ENCODE data around the gene UNKL. TPM values are rescaled to one million over a fixed set of nuclear protein-coding genes. Genes with fewer than 3 reads are reported as not detected.

UNKL gene
- total and polyA plus RNA-seq, 2 donors = 10.5 to 21.9 TPM

DNA sequence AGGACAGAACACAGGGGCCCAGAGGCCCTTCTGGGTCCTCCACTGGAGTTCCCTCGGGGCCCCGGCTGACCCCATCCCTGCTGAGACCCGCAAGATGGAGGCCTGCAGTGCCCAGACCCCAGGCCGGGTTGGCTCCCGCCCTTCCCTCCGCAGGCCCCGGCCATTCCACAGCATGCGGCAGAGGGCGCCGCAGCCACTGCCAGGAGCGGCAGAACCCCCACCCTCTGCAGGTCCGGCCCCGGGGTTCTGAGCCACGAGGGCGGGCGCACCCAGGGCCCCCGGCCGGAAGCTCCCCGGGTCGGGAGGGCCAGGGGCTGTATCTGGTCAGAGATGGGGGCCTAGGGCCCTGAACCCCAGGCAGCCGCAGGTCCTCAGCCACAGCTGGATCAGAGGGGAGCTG, 14.0 kb upstream of the UNKL start:
- DNase-seq (ENCODE audit: low read depth in 6 of 9, low spot score in 9 of 9) = peak in 3 of 9 donors; percentile 4 to 43 (median 19)
- Histone ChIP-seq H3K27me3 (ENCODE audit: control insufficient read depth in 2 of 2, insufficient read depth in 1 of 2, low read length in 1 of 2) (peaks cover 0 to 33% of the 10 kb centered on the region in 2 donors), H3K27ac (ENCODE audit: low read depth in 1 of 2, low read length in 1 of 2) (no peak overlapping the region), H3K36me3 (ENCODE audit: control insufficient read depth in 2 of 2, insufficient read depth in 2 of 2, low read length in 1 of 2) (no peaks in the 10 kb centered on the region), H3K4me1 (ENCODE audit: control insufficient read depth in 2 of 2, insufficient read depth in 2 of 2, low read length in 2 of 2) (peaks cover 2 to 3% of the 10 kb centered on the region in 2 donors), H3K4me3 (ENCODE audit: low read length in 2 of 2) (no peak overlapping the region), H3K9me3 (ENCODE audit: control insufficient read depth in 2 of 2, insufficient read depth in 1 of 2, low read length in 1 of 2) (no peaks in the 10 kb centered on the region)
- WGBS = 27% methylated on average over 21 of the region's 21 CpGs

- H3K4me1 ChIP-seq (ENCODE audit: control insufficient read depth in 2 of 2, insufficient read depth in 2 of 2, low read length in 2 of 2) = peaks cover 2 to 3% of the 10 kb centered on the region in 2 donors
- H3K9me3 ChIP-seq (ENCODE audit: control insufficient read depth in 2 of 2, insufficient read depth in 1 of 2, low read length in 1 of 2) = peaks cover 0 to 5% of the 10 kb centered on the region in 2 donors
- DNase-seq (ENCODE audit: low read depth in 6 of 9, low spot score in 9 of 9) = no peak
- no peaks in the 10 kb centered on the region for H3K36me3 ChIP-seq (ENCODE audit: control insufficient read depth in 2 of 2, insufficient read depth in 2 of 2, low read length in 1 of 2)
- peaks cover 0 to 25% of the 10 kb centered on the region in 2 donors for H3K27me3 ChIP-seq (ENCODE audit: control insufficient read depth in 2 of 2, insufficient read depth in 1 of 2, low read length in 1 of 2)
- H3K27ac ChIP-seq (ENCODE audit: low read depth in 1 of 2, low read length in 1 of 2) = no peak overlapping the region
- H3K4me3 ChIP-seq (ENCODE audit: low read length in 2 of 2) = no peak overlapping the region
- 89% methylated on average over 53 of the region's 53 CpGs for WGBS
Observed at GRCh38 chr16:1427473-1428461, 13.3 kb upstream of the UNKL start.

- DNase-seq (ENCODE audit: low read depth in 6 of 9, low spot score in 9 of 9) = no peak
- WGBS = 92% methylated on average over 42 of the region's 42 CpGs
- H3K4me1 ChIP-seq (ENCODE audit: control insufficient read depth in 2 of 2, insufficient read depth in 2 of 2, low read length in 2 of 2) = peaks cover 2 to 3% of the 10 kb centered on the region in 2 donors
Observed at GRCh38 chr16:1426734-1427471, 12.4 kb upstream of the UNKL start.

DNA sequence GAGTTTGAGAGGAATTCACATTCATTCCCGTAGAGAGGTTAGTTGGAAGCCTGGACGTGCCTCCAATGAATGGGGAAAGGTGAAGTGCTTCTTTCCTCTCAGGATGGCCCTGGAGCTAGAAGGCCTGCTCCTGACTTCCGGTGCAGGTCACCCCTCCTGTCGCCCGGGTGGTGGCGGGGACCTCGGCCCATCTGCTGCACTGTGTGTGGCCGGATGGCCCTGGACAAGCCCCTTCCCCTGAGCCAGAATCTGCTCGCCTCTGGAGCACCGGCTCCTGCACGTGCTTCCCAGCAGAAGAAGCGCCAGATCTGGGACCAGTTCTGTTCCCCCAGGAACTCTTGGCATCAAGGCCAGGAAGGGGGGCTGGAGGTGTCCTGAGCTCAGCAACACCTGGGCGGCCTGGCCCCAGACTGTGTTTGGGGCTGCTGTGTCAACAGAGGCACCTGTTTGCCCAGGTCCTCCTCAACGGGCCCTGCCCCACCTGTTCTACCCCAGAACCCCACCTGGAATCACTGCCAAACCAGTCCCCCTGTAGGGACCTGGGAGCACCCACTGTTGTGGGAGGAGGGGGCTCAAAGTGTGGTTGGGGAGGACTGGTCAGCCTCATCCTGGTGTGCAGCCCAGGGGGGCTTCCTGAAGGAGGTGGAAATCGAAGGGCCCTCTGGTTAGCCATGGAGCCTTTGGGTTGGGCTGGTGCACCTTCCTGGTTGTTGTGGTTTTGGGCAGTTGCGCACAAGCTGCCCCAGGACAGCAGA, 11.3 kb upstream of the UNKL start:
- Histone ChIP-seq H3K36me3 (ENCODE audit: control insufficient read depth in 2 of 2, insufficient read depth in 2 of 2, low read length in 1 of 2) (no peaks in the 10 kb centered on the region), H3K4me3 (ENCODE audit: low read length in 2 of 2) (no peak overlapping the region), H3K27me3 (ENCODE audit: control insufficient read depth in 2 of 2, insufficient read depth in 1 of 2, low read length in 1 of 2) (peaks cover 0 to 8% of the 10 kb centered on the region in 2 donors), H3K9me3 (ENCODE audit: control insufficient read depth in 2 of 2, insufficient read depth in 1 of 2, low read length in 1 of 2) (peaks cover 0 to 5% of the 10 kb centered on the region in 2 donors), H3K27ac (ENCODE audit: low read depth in 1 of 2, low read length in 1 of 2) (no peak overlapping the region), H3K4me1 (ENCODE audit: control insufficient read depth in 2 of 2, insufficient read depth in 2 of 2, low read length in 2 of 2) (peaks cover 6 to 10% of the 10 kb centered on the region in 2 donors)
- no peak for DNase-seq (ENCODE audit: low read depth in 6 of 9, low spot score in 9 of 9)
- WGBS = 95% methylated on average over 16 of the region's 16 CpGs

More at GRCh38 chr16:1426734-1427471, 12.4 kb upstream of the UNKL start:
- H3K4me3 ChIP-seq (ENCODE audit: low read length in 2 of 2) = no peak overlapping the region
- H3K9me3 ChIP-seq (ENCODE audit: control insufficient read depth in 2 of 2, insufficient read depth in 1 of 2, low read length in 1 of 2) = peaks cover 0 to 5% of the 10 kb centered on the region in 2 donors
- H3K36me3 ChIP-seq (ENCODE audit: control insufficient read depth in 2 of 2, insufficient read depth in 2 of 2, low read length in 1 of 2) = no peaks in the 10 kb centered on the region
- H3K27me3 ChIP-seq (ENCODE audit: control insufficient read depth in 2 of 2, insufficient read depth in 1 of 2, low read length in 1 of 2) = peaks cover 0 to 17% of the 10 kb centered on the region in 2 donors
- no peak overlapping the region for H3K27ac ChIP-seq (ENCODE audit: low read depth in 1 of 2, low read length in 1 of 2)

DNA sequence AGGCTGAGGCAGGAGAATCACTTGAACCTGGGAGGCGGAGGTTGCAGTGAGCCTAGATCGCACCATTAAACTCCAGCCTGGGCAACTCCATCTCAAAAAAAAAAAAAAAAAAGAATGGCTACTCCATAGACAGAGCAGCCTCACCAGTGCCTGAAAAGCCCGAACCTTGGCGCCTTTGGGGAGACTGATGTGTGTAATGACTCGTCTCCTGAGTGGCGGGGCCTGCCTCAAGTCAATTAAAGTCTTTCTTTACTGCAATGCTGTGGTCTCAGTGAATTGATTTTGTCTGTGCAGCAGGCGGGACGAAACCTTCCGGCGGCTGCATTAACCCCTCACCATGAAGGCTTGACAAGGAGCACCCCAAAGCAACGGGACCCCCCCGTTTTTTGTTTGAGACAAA, 9.5 kb upstream of the UNKL start:
- 97% methylated on average over 12 of the region's 12 CpGs for WGBS
- H3K4me1 ChIP-seq (ENCODE audit: control insufficient read depth in 2 of 2, insufficient read depth in 2 of 2, low read length in 2 of 2) = peaks cover 13 to 22% of the 10 kb centered on the region in 2 donors

GRCh38 chr16:1422076-1422475, 7.6 kb upstream of the UNKL start:
- Histone ChIP-seq H3K27me3 (ENCODE audit: control insufficient read depth in 2 of 2, insufficient read depth in 1 of 2, low read length in 1 of 2) (no peaks in the 10 kb centered on the region), H3K4me1 (ENCODE audit: control insufficient read depth in 2 of 2, insufficient read depth in 2 of 2, low read length in 2 of 2) (peaks cover 10 to 31% of the 10 kb centered on the region in 2 donors), H3K9me3 (ENCODE audit: control insufficient read depth in 2 of 2, insufficient read depth in 1 of 2, low read length in 1 of 2) (peaks cover 0 to 14% of the 10 kb centered on the region in 2 donors), H3K36me3 (ENCODE audit: control insufficient read depth in 2 of 2, insufficient read depth in 2 of 2, low read length in 1 of 2) (peaks cover 3 to 6% of the 10 kb centered on the region in 2 donors), H3K4me3 (ENCODE audit: low read length in 2 of 2) (no peak overlapping the region), H3K27ac (ENCODE audit: low read depth in 1 of 2, low read length in 1 of 2) (no peak overlapping the region)
- 88% methylated on average over 10 of the region's 10 CpGs for WGBS
- DNase-seq (ENCODE audit: low read depth in 6 of 9, low spot score in 9 of 9) = no peak

More for the DNA sequence above, 9.5 kb upstream of the UNKL start:
- H3K36me3 ChIP-seq (ENCODE audit: control insufficient read depth in 2 of 2, insufficient read depth in 2 of 2, low read length in 1 of 2) = no peaks in the 10 kb centered on the region
- H3K27me3 ChIP-seq (ENCODE audit: control insufficient read depth in 2 of 2, insufficient read depth in 1 of 2, low read length in 1 of 2) = peaks cover 0 to 2% of the 10 kb centered on the region in 2 donors
- H3K4me3 ChIP-seq (ENCODE audit: low read length in 2 of 2) = no peak overlapping the region
- DNase-seq (ENCODE audit: low read depth in 6 of 9, low spot score in 9 of 9) = no peak
- peaks cover 0 to 14% of the 10 kb centered on the region in 2 donors for H3K9me3 ChIP-seq (ENCODE audit: control insufficient read depth in 2 of 2, insufficient read depth in 1 of 2, low read length in 1 of 2)
- H3K27ac ChIP-seq (ENCODE audit: low read depth in 1 of 2, low read length in 1 of 2) = no peak overlapping the region

DNA sequence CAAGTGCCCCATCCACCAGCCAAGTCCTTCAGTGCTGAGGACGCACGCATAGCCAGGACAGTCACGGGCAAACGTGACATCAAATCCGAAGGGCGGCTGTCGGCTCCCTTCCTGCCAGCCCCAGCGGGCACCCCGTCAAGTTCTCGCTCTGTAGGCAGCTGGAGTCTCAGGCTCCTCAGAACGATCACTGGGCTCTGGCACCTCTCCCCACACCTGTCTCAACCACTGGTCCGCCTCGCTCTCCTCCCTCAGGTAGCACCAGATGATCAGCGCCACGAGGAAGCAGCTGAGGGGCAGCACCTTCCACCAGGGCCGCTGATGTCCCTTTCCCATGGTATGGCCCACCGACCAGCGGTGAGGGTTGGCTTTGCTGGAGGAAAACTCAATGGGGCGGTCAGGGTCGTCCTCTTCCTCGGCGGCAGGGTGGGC, 5.6 kb upstream of the UNKL start:
- Histone ChIP-seq H3K27ac (ENCODE audit: low read depth in 1 of 2, low read length in 1 of 2) (peak overlapping the region; percentile 57 to 88), H3K4me1 (ENCODE audit: control insufficient read depth in 2 of 2, insufficient read depth in 2 of 2, low read length in 2 of 2) (peaks cover 10 to 34% of the 10 kb centered on the region in 2 donors), H3K27me3 (ENCODE audit: control insufficient read depth in 2 of 2, insufficient read depth in 1 of 2, low read length in 1 of 2) (no peaks in the 10 kb centered on the region), H3K36me3 (ENCODE audit: control insufficient read depth in 2 of 2, insufficient read depth in 2 of 2, low read length in 1 of 2) (peaks cover 3 to 6% of the 10 kb centered on the region in 2 donors), H3K4me3 (ENCODE audit: low read length in 2 of 2) (peak overlapping the region; percentile 87 to 100), H3K9me3 (ENCODE audit: control insufficient read depth in 2 of 2, insufficient read depth in 1 of 2, low read length in 1 of 2) (peaks cover 0 to 14% of the 10 kb centered on the region in 2 donors)
- WGBS = 6% methylated on average over 22 of the region's 22 CpGs
- peak in 2 of 9 donors; percentile 3 to 25 for DNase-seq (ENCODE audit: low read depth in 6 of 9, low spot score in 9 of 9)

DNA sequence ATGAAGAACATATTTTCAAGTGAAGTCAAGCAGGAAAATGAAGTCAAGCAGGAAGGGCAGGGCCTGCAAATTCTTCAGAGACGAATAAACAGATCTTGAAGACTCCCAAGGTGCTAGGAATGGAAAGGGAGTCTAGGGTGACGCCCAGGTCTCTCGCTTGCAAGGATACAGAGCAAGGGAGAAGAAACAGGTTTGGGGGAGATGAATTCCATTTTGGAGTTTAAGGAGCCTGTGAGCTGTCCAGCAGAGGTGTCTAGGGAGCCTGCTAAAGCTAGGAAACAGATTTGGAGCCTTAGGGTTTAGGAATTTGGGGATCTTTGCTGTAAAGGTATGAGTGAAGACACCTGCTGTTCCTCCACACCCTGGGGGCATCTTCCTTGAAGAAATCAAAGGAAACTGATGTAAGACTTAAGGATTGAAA, 2.0 kb upstream of the UNKL start:
- Histone ChIP-seq H3K9me3 (ENCODE audit: control insufficient read depth in 2 of 2, insufficient read depth in 1 of 2, low read length in 1 of 2) (peaks cover 0 to 9% of the 10 kb centered on the region in 2 donors), H3K4me1 (ENCODE audit: control insufficient read depth in 2 of 2, insufficient read depth in 2 of 2, low read length in 2 of 2) (peaks cover 16 to 47% of the 10 kb centered on the region in 2 donors)
- 96% methylated on average over 3 of the region's 3 CpGs for WGBS

More for the DNA sequence above, 2.0 kb upstream of the UNKL start:
- H3K27ac ChIP-seq (ENCODE audit: low read depth in 1 of 2, low read length in 1 of 2) = peak overlapping the region in 1 of 2 donors; percentile 42
- H3K36me3 ChIP-seq (ENCODE audit: control insufficient read depth in 2 of 2, insufficient read depth in 2 of 2, low read length in 1 of 2) = peaks cover 17 to 21% of the 10 kb centered on the region in 2 donors
- no peaks in the 10 kb centered on the region for H3K27me3 ChIP-seq (ENCODE audit: control insufficient read depth in 2 of 2, insufficient read depth in 1 of 2, low read length in 1 of 2)
- no peak for DNase-seq (ENCODE audit: low read depth in 6 of 9, low spot score in 9 of 9)
- H3K4me3 ChIP-seq (ENCODE audit: low read length in 2 of 2) = no peak overlapping the region

Data from thymus (tissue), 11 donors.